Right cardiac atrium (tissue), 5 donors: ENCODE measurements around the gene UVRAG. TPM values are rescaled to one million over a fixed set of nuclear protein-coding genes. Genes with fewer than 3 reads are reported as not detected.
"Not testable (repeated sequence)": the region's sequence is repeated elsewhere in the genome, so short reads cannot be mapped to it uniquely, and the experiment has no call there.

ENCODE experiments used
- ATAC-seq, 2 donors: fragments of 200-7000 bp; cut with Tn5 transposase; one replicate each; pipeline versions ENCODE4 v1.8.0 to v1.9.1; 2020; ENCODE audit warnings: moderate library complexity in 2 of 2, mild to moderate bottlenecking in 1 of 2
- DNase-seq, 3 donors: peaks; one replicate each; pipeline ENCODE4 v3.0.0-alpha.2; 2020
- H3K27ac ChIP-seq: one replicate; pipeline ENCODE4 v1.5.1; 2013; ENCODE audit warnings: mild to moderate bottlenecking, low read length, control low read depth, moderate library complexity
- H3K27me3 ChIP-seq: one replicate; pipeline ENCODE4 v1.6.1; 2013; ENCODE audit not compliant: control insufficient read depth, insufficient read depth
- H3K4me1 ChIP-seq: one replicate; pipeline ENCODE4 v1.6.1; 2013; ENCODE audit warnings: low read length; ENCODE audit not compliant: control insufficient read depth, insufficient read depth
- H3K4me3 ChIP-seq: one replicate; pipeline ENCODE4 v1.5.1; 2013; ENCODE audit warnings: low read length, control low read depth
- H3K9me3 ChIP-seq: one replicate; pipeline ENCODE4 v1.6.1; 2013; ENCODE audit warnings: low read length; ENCODE audit not compliant: control insufficient read depth
- WGBS: extraction: QIAGEN DNeasy Blood & Tissue Kit; methylation state at CpG from one replicate; pipeline ENCODE4 v1.1.7; 2013; 5-methylcytosine and 5-hydroxymethylcytosine counted together
- intact Hi-C, 4 donors: fragments of 100-400 bp; cut with DNase I; formaldehyde crosslinking; loops; one replicate each; pipeline versions ENCODE4 v1.11.0 to v1.14.0; 2022 to 2023
- polyA plus RNA-seq: library from polyadenylated mRNA; stranded (reverse); fragments of 200-250 nt; gene quantifications from one replicate; pipeline ENCODE4 v1.2.3, GENCODE V29; 2013
- total RNA-seq, 4 donors: library from RNA; stranded (reverse); fragmentation: NEBNext Ultra II Directional; extraction: Animal tissue kit (Norgen Biotek cat#: 25700); gene quantifications; one replicate each; pipeline ENCODE4 v1.2.1, GENCODE V29; 2021
- donor health status: healthy with polysubstance abuse.
- donor health status: DM: no; HTN: yes; CAD: no.
- donor health status: DM: no; HTN: no; CAD: no.
- donor health status: DM: no; HTN: yes; CAD: no; lungs with severe emphysema.
- donor health status: DM: yes; HTN: yes; CAD: no.

The UVRAG gene
- total and polyA plus RNA-seq, 5 donors, result 5.5 to 18.5 (median 13.9) TPM

- intact Hi-C loops, result no loop called here
Observed at GRCh38 chr11:75925785-75926164, 110.8 kb downstream of the UVRAG start.

GRCh38 chr11:75929706-75930105 lies 114.7 kb downstream of the UVRAG start:
- DNase-seq (no peak), ATAC-seq (no peak)
- intact Hi-C loops, result no loop called here
- Histone ChIP-seq H3K4me1 (no peaks in the 10 kb centered on the region), H3K4me3 (no peak overlapping the region), H3K27ac (no peak overlapping the region), H3K9me3 (no peaks in the 10 kb centered on the region), H3K27me3 (no peaks in the 10 kb centered on the region)
- WGBS, result 95% methylated on average over 4 of the region's 4 CpGs

More at GRCh38 chr11:75925785-75926164, 110.8 kb downstream of the UVRAG start:
- Histone ChIP-seq H3K4me3 (no peak overlapping the region), H3K4me1 (no peaks in the 10 kb centered on the region), H3K27ac (no peak overlapping the region), H3K9me3 (no peaks in the 10 kb centered on the region), H3K27me3 (no peaks in the 10 kb centered on the region)
- 91% methylated on average over 1 of the region's 1 CpG for WGBS
- DNase-seq (no peak), ATAC-seq (no peak)

GRCh38 chr11:75930534-75930933 lies 115.5 kb downstream of the UVRAG start:
- WGBS, result 81% methylated on average over 5 of the region's 5 CpGs
- Histone ChIP-seq H3K9me3 (no peaks in the 10 kb centered on the region), H3K27ac (no peak overlapping the region), H3K4me1 (no peaks in the 10 kb centered on the region), H3K4me3 (no peak overlapping the region), H3K27me3 (no peaks in the 10 kb centered on the region)
- intact Hi-C loops, result no loop called here
- DNase-seq (no peak), ATAC-seq (no peak)

- ATAC-seq (no peak), DNase-seq (no peak)
- Histone ChIP-seq H3K27ac (no peak overlapping the region), H3K4me1 (no peaks in the 10 kb centered on the region), H3K9me3 (no peaks in the 10 kb centered on the region), H3K4me3 (no peak overlapping the region), H3K27me3 (no peaks in the 10 kb centered on the region)
- WGBS, result 95% methylated on average over 1 of the region's 1 CpG
- intact Hi-C loops, result no loop called here
Observed at GRCh38 chr11:75931124-75931523, 116.1 kb downstream of the UVRAG start.

- DNase-seq, H3K27me3 ChIP-seq, ATAC-seq, H3K27ac ChIP-seq, H3K4me1 ChIP-seq, intact Hi-C loops, H3K4me3 ChIP-seq, H3K9me3 ChIP-seq: not testable (repeated sequence)
- WGBS, result 87% methylated on average over 1 of the region's 1 CpG
Observed at GRCh38 chr11:75933736-75934135, 118.7 kb downstream of the UVRAG start.

- Histone ChIP-seq H3K9me3 (no peaks in the 10 kb centered on the region), H3K27me3 (no peaks in the 10 kb centered on the region), H3K4me1 (peaks cover 2% of the 10 kb centered on the region), H3K27ac (no peak overlapping the region), H3K4me3 (no peak overlapping the region)
- intact Hi-C loops, result no loop called here
- DNase-seq (no peak), ATAC-seq (no peak)
Observed at GRCh38 chr11:75934851-75935250, 119.8 kb downstream of the UVRAG start.

- H3K4me1 ChIP-seq, result peaks cover 2% of the 10 kb centered on the region
- peak; percentile 22 to 77 for ATAC-seq
- no peak for DNase-seq
- H3K27ac ChIP-seq, result no peak overlapping the region
- H3K27me3 ChIP-seq, result no peaks in the 10 kb centered on the region
- no peaks in the 10 kb centered on the region for H3K9me3 ChIP-seq
- 84% methylated on average over 3 of the region's 3 CpGs for WGBS
- no peak overlapping the region for H3K4me3 ChIP-seq
- intact Hi-C loops, result no loop called here
Observed at GRCh38 chr11:75938543-75938942, 123.5 kb downstream of the UVRAG start.

- Histone ChIP-seq H3K4me3 (no peak overlapping the region), H3K9me3 (no peaks in the 10 kb centered on the region), H3K4me1 (peaks cover 3% of the 10 kb centered on the region), H3K27me3 (no peaks in the 10 kb centered on the region), H3K27ac (no peak overlapping the region)
- no peak for DNase-seq
- intact Hi-C loops, result no loop called here
- WGBS, result 69% methylated on average over 1 of the region's 1 CpG
- no peak for ATAC-seq
Observed at GRCh38 chr11:75939516-75939915, 124.5 kb downstream of the UVRAG start.

GRCh38 chr11:75939992-75940391 lies 125.0 kb downstream of the UVRAG start:
- intact Hi-C loops, result no loop called here
- no peaks in the 10 kb centered on the region for H3K9me3 ChIP-seq
- no peak overlapping the region for H3K27ac ChIP-seq
- 66% methylated on average over 1 of the region's 1 CpG for WGBS
- H3K27me3 ChIP-seq, result no peaks in the 10 kb centered on the region
- no peak overlapping the region for H3K4me3 ChIP-seq
- ATAC-seq (no peak), DNase-seq (no peak)
- H3K4me1 ChIP-seq, result peaks cover 3% of the 10 kb centered on the region

- ATAC-seq (no peak), DNase-seq (no peak)
- Histone ChIP-seq H3K27me3 (no peaks in the 10 kb centered on the region), H3K4me1 (peaks cover 3% of the 10 kb centered on the region), H3K4me3 (no peak overlapping the region), H3K9me3 (no peaks in the 10 kb centered on the region), H3K27ac (no peak overlapping the region)
- intact Hi-C loops, result no loop called here
Observed at GRCh38 chr11:75940911-75941310, 125.9 kb downstream of the UVRAG start.

GRCh38 chr11:75944515-75944914 lies 129.5 kb downstream of the UVRAG start:
- Histone ChIP-seq H3K27ac (no peak overlapping the region), H3K27me3 (no peaks in the 10 kb centered on the region), H3K4me3 (no peak overlapping the region), H3K9me3 (no peaks in the 10 kb centered on the region), H3K4me1 (peaks cover 6% of the 10 kb centered on the region)
- WGBS, result 92% methylated on average over 3 of the region's 3 CpGs
- ATAC-seq, result no peak
- DNase-seq, result no peak
- intact Hi-C loops, result no loop called here

GRCh38 chr11:75945446-75945845 lies 130.4 kb downstream of the UVRAG start:
- 93% methylated on average over 1 of the region's 1 CpG for WGBS
- intact Hi-C loops, result no loop called here
- H3K4me1 ChIP-seq, result peaks cover 6% of the 10 kb centered on the region
- H3K9me3 ChIP-seq, result no peaks in the 10 kb centered on the region
- DNase-seq (no peak), ATAC-seq (no peak)
- H3K27me3 ChIP-seq, result no peaks in the 10 kb centered on the region
- no peak overlapping the region for H3K4me3 ChIP-seq
- H3K27ac ChIP-seq, result no peak overlapping the region
